Measurements from ENCODE around the gene PPP6R3. TPM values are rescaled to one million over a fixed set of nuclear protein-coding genes. Genes with fewer than 3 reads are reported as not detected.
"Not testable (repeated sequence)": the region's sequence is repeated elsewhere in the genome, so short reads cannot be mapped to it uniquely, and the experiment has no call there.

Gene PPP6R3
- total RNA-seq, 1 donor from 2014 or later, result 86.6 TPM

DNA sequence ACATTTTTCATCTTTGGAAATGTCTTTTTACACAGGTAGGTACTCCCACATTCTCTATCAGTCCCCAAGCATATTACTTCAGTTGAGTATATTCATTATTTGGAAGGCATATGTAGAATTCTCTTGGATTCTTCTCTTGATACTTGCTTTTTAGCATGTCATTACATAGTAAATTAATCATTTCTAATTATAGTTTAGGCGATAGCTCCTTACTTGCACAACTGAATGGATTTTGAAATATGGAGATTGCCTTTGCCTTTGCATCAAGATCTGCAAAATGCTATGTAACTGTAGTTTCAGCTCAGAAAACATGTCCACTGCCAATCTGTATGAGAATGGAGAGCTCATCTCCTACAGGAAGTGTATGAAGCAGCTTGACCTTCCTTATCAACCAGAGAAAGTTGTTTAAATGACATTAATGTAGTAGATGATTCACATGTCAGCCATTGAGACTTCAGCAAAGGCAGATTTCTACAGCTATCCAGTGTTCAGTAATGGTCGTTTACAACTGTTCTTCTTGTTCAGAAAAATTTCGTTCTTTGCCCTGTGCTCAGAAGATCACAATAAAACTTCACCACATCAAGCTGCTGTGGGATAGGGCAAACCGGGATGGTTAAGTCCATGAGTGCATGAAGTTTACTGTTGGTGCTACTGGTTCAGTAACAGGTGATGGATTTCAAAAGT, 61.6 kb downstream of the PPP6R3 start:
- DNase-seq (ENCODE audit: extremely low read depth, low read depth, low spot score), result no peak

DNA sequence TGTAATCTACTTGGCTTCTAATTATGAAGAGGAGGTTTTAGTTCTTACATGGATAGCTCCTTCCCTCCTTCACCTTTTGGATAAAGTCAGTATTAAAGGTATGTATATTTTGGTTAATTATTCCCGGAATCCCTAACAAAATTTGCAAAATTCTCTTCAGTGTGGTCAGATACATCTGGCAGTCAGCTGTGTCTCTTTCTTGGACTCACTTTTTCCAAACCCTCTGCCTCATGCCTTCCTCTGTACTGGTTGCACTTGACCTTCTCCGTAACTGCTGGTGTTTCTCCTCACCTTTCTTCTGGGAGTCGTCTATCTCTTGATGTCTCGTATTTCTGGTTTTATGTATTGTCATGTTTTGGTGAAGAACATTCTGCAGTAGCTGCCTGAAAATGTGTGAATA, 62.5 kb downstream of the PPP6R3 start:
- DNase-seq (ENCODE audit: extremely low read depth, low read depth, low spot score), result no peak

DNA sequence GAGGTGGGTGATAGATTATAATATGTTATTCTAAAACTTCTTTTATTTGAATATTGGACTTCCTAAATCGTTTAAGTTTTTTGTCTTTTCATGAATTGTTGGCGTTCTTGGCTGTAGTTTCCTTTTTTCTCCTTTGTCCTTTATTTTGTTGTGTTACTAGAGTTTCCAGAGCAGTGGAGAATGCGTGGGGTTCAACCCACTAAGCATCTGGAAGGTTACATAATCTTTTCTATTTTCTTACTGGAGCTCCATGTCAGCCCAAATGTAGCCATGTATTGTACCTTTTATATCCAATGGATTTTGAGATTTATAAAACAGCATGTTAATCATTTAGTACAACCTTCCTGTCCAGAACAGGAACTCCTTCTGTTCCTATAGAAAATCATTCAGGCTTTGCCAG, 63.2 kb downstream of the PPP6R3 start:
- DNase-seq (ENCODE audit: extremely low read depth, low read depth, low spot score), result no peak

DNA sequence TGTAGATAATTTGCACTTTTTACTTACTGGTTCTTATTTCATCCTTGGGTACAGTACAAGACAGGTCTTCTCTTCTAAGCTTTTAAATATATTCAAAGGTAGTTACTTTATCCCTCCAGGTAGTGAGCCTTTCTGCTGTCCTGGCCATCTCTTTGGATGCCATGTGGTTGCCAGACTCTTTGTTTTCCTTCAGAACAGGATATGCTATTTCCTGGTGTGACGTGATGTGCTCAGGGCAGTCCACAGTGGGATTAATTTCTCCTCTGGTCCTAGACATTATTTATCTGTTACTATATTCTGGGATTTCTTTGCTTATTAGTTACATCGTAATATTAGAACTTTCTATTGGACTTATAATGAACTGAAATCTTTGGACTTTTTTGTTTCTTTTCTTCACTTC, 63.7 kb downstream of the PPP6R3 start:
- no peak for DNase-seq (ENCODE audit: extremely low read depth, low read depth, low spot score)

DNA sequence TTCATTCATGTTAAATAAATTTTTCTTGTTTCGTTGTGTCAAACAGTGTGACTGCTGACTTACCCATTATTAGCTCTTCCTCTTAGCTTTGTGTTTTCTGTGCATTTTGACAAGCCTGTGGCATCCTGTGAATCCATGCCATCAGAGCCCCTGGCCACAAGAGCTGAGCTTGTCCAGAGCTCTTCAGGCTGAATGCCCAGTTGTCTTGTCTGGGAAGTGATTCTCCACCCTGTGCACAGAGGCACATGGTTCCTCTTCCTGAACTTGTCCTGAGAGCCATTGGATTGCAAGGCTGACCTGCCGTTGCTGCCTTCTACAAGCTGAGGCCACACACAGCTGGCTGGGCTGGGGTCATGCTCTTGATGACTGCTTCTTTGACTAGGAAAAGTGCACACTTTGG, 64.1 kb downstream of the PPP6R3 start:
- DNase-seq (ENCODE audit: extremely low read depth, low read depth, low spot score), result no peak

DNA sequence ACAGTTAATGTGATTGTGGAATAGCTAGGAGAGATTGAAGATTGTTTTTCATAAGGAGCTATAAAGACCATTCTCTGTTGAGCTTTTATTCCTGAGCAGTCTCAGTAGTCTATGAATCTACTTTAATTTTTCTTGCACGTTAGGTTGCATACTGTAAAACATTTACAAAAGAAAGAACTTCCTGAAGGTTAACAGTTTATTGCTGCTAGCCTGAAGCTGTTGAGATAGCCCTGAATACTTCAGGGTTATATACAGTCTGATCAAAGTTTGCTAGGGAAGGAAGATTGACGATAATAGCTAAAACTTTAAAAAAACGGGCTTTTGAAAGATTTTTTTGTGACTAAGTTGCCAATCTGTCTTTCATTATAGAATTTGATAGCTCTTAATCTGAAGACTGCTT, 64.8 kb downstream of the PPP6R3 start:
- DNase-seq (ENCODE audit: extremely low read depth, low read depth, low spot score), result no peak

DNA sequence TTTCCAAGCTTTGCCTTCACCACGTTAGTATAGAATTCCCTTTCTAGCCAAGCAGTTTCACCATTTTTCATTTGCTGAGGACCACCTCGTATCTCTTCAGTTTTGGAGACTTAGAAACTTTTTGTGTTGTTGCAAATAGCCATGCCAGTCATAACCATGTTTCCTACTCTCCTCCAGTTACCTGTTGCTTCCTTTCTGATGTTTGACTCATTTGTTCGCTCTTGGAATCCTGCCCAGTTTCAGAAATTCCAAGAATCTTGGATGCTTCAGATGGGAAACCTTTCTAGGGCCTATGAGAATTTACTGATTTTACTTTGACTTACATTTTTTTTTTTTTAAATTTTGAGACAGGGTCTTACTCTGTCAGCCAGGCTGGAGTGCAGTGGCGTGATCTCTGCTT, 65.4 kb downstream of the PPP6R3 start:
- DNase-seq (ENCODE audit: extremely low read depth, low read depth, low spot score), result peak; percentile 27

DNA sequence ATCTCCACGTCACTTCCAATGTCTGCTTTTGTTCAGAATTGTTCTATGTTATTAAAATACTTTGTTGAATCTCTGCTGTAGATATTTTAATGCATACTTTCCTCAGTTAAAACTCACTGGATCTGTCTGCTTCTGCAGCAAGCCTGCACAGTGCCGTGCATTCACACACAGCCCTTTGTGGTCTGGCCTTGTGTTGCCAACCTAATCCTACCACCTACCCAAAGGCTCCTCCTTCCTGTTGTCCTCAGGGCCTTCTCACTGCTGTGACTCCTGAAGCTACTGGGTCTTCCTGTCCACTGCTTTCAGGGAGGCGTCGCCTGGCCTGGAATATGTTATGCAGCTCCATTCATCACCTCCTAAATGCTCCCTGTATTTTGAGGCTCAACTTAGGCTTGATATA, 67.0 kb downstream of the PPP6R3 start:
- DNase-seq (ENCODE audit: extremely low read depth, low read depth, low spot score), result no peak

DNA sequence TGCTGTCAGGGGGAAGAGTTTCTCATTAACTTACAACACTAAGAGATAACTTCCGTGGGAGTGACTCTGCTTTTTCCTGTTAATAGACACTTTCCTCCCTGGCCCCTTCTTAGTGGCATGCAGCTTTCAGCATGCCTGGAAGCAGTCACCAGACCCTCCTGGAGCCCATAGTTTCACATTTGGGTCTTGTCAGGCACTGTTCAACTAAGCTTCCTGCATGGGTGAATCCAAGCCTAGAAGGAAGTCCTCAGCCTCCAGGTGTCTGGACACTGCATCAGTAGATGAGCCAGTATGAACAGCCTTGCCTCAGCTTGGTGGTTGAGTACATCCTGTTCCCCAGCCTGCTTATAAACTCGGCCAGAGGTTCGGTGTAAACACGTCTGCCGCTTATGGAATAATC, 68.1 kb downstream of the PPP6R3 start:
- no peak for DNase-seq (ENCODE audit: extremely low read depth, low read depth, low spot score)

DNA sequence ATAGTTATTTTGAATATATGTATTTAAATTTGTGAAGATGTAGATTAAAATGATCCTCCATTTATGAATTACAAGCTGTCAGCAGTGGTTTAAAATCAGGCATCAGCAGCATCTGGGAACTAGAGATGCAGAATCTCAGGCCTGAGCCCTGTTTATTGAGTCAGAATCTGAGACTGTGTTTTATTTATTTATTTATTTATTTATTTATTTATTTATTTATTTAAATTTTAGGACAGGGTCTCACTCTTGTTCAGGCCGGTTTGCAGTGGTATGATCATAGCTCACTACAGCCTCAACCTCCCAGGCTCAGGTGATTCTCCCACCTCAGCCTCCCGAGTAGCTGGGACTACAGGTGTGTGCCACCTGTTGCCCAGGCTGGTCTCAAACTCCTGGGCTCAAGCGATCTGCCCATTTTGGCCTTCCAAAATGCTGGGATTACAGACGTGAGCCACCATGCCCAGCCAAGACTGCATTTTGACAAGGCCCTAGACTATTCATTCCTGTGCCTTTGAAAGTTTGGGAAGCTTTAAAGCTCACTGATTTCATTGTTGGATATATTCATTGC, 70.7 kb downstream of the PPP6R3 start:
- DNase-seq (ENCODE audit: extremely low read depth, low read depth, low spot score), result no peak

DNA sequence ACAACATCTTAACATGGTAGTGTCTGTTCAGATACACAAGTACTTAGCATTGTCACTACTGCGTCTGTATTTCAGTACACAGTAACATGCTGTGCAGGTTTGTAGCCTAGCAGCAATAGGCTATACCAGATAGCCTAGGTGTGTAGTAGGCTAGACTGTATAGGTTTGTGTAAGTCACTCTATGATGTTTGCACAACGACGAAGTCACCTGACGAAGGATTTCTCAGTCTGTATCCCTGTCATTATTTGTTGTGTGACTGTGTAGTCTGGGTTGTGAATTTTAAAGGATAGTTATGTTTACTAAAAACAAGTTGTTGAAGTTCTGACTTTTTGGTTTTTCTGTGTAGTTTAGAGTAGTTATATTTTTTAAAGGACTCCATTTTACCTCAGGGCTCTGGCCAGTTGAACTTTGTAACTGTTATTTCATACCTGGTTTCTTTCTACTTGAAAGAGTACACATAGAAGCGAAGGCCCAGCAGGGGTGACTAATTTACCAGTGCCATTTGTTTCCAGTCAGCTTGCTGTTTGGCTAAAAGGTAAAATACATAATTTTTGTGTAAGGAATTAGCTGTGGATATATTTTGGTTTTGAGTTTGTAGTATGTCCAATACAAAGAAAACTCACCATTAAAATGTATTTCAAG, 72.3 kb downstream of the PPP6R3 start:
- DNase-seq (ENCODE audit: extremely low read depth, low read depth, low spot score), result no peak

DNA sequence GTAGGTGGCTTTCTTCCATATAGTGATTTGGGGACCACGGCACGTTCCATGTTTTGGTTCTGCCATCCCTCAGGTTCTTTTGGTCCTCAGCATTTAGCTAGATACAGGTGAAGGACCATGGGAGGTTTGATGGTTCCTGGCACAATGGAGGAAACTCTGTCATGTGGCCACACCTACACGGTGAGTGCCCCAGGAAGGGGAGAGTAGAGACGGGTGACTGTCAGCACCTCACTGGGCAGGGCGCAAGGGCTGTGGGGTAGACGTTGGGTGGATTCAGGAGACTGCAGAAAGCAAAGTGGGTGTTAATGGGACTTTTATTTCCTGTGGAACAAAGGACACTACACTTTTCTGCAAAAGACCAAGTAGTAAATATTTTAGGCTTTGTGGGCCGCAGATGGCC, 73.4 kb downstream of the PPP6R3 start:
- no peak for DNase-seq (ENCODE audit: extremely low read depth, low read depth, low spot score)

DNA sequence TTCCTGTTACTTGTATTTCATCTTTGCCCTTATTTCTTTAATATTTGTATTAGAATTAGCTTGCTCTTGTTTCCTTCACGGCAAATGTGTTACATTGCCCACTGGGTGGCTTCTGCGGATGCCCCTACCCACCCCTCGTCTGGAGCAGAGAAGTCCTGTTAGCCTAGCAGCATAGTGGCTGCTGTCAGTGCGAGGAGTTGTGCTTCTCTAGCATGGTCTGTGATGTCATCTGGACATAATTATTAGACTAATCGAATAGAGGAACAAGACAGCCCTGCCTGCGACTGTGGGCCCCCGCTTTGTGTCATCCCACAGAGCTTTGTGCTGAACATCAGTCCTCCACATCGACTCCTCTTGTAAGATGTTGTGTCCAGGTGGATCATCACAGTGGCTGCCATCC, 74.5 kb downstream of the PPP6R3 start:
- DNase-seq (ENCODE audit: extremely low read depth, low read depth, low spot score), result no peak

DNA sequence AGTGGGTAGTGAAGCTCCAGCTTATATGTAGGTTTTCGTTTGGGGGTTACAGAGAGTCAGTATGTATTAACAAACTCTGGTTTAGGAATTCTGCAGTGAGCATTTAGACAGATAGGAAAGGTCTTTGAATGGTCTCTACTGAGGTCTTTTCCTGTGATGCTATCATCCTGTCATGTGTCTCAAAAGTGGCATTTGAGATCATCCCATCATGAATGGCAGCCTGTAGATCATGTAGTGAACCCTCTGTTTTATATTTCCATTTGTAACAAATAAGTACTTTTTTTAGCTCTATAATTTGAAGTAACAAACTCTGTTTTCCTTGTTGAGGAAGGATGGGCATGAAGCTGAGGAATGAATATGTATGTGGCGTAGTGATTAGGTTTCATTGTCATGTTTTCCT, 76.2 kb downstream of the PPP6R3 start:
- no peak for DNase-seq (ENCODE audit: extremely low read depth, low read depth, low spot score)

DNA sequence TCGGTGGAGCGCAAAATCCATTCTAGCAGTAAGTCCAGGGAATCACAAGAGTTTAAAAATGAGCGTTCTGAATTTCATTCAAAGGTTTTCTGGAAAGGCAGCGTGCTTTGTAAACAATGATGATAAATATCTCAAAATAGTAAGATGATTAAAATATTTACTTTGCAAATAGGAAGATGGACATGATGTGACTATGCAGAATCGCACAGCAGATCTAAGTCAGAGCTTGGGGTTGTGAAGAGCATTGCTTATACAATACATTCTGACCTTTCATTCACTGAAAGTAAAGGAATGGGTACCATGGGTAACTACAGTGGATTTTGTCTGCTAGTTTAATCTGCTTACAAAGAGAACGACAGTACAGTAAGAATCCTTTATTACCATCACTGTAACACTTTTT, 77.5 kb downstream of the PPP6R3 start:
- DNase-seq (ENCODE audit: extremely low read depth, low read depth, low spot score), result no peak

DNA sequence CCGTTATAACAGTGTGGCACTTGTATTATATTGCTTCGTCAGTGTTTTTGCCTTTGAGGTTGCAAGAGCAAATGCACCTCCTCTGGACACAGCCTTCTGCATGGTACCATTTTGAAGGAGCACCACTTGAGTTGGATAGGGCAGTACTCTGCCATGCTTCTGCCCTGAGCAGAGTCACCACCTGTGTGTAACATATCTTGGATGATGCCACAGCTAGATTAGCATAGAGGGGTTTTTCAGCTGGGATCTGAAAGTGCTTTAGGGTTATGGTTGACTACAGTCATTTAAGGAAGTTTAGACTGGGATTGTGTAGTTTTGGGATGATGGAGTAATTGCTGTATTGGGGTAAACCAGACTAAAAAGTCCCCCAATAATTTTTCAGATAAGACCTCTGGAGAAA, 78.8 kb downstream of the PPP6R3 start:
- DNase-seq (ENCODE audit: extremely low read depth, low read depth, low spot score), result no peak

DNA sequence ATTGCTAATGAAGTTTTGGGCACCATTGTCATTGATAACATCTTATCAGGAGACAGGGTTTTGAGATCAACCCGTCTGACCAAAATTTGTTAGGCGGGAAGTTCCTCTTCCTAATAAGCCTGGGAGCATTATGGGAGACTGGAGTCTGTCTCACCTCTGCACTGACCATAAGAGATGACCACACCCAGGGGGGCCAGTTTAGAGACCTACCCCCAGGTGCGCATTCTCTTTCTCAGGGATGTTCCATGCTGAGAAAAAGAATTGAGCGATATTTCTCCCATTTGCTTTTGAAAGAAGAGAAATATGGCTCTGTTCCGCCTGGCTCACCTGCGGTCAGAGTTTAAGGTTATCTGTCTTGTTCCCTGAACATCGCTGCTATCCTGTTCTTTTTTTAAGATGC, 80.0 kb downstream of the PPP6R3 start:
- DNase-seq (ENCODE audit: extremely low read depth, low read depth, low spot score), result not testable (repeated sequence)

DNA sequence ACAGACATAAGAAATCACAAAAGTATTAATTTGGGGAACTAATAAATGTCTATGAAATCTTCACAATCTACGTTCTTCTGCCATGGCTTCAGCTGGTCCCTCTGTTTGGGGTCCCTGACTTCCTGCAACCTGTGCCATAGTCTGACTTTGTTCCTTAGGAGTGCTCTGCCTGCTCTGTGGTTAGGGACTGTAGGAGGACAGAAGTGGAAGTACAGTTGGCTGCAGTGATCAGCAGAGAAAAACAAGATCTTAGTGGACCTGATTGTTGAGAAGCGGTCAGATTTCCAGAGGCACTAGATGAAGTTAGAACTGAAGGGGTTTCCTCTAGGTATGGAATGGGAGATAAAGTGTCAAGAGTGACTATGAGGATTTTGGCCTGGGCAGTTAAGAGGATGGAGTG, 80.6 kb downstream of the PPP6R3 start:
- DNase-seq (ENCODE audit: extremely low read depth, low read depth, low spot score), result no peak

DNA sequence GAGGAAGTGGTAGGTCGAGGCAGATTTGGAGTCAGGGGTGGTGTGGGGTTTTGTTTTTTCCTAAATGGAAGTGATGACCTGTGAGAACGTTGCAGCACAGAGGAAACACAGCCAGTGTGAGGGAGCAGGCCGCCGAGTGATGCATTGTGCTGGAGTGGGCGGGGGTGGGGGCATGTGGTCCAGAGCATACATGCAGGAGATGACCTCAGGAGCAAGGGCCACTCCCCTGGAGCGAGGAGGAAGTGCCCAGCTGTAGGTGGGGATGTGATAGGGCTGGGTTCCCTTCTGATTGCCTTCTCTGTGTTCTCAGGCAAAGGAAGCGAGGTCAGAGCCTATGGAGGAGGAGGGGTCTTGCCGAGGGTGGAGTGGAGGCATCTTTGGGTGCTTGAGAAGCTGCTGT, 81.4 kb downstream of the PPP6R3 start:
- DNase-seq (ENCODE audit: extremely low read depth, low read depth, low spot score), result no peak

DNA sequence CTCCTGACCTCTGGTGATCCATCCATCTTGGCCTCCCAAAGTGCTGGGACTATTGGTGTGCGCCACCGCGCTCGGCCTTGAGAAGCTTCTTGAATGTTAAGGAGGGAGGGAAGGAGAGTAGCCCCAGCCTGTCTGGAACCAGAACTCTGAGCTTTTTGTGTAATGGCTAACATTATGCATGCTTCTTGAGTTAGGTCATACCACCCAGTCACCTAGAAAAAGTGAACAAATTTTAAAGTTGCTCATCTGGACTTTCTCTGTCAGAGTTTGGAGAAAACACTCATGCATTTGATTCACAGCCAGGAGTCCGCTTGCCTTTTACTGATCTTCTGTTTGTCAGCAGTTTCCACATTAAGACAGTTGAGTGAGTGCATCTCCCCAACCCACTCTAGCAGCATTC, 82.1 kb downstream of the PPP6R3 start:
- no peak for DNase-seq (ENCODE audit: extremely low read depth, low read depth, low spot score)

DNA sequence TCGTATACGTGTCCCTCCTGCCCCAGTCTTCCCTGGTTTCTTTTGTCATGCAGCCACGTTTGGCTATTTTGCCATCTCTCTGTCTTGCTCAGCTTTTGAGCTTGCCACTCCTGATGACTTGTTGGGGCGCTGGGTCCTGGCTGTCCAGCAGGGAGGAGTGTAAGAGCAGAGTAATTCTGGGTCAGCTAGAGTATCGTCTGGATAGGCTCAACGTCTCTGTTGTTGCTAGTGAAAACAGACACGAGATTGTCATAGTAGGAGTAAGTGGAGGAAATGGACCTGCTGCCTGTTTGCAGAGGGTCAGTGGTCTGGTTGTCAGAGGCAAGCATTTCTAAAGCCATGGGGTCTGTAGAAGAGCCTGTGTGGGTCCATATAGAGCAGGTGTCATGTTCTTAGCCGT, 83.0 kb downstream of the PPP6R3 start:
- DNase-seq (ENCODE audit: extremely low read depth, low read depth, low spot score), result no peak

DNA sequence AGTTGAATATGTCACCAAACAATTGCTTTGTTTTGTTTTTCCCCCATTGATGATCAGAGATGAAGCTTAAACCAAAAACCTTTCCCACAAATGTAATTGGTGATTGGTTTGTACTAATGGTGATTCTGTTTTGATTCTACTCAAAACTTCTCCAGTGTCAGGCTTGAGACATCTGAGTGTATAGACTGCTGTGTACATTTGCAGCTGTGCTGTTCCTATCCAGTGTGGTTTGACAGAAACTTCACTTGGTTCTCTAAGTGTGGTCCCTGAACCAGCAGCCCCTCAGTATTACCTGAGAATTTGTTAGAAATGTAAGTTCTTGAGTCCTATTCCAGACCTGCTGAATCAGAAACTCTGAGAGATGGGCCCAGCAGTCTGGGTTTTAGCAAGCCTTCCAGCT, 84.8 kb downstream of the PPP6R3 start:
- DNase-seq (ENCODE audit: extremely low read depth, low read depth, low spot score), result no peak

DNA sequence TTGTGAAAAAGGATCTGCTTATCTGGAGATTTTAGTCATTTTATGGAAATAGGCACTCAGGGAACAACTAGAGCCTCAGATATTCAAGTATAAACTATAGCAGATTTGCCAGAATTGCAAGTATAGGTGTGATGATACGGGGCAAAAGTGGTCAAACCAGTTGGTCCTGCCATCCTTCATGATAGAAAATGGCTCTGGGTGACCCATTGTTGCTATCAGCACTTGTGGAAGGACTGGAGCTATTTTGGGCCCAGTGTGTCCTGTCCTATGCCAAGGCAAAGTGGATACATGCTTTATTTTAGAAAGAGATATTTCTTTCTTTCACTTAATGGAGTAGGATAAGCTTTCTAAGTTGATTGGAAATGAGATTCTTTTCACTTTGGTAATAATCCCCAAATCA, 85.2 kb downstream of the PPP6R3 start:
- no peak for DNase-seq (ENCODE audit: extremely low read depth, low read depth, low spot score)
